GM19023 (cell line): ENCODE measurements around the gene ADRA1B.

Source experiments
- ATAC-seq: cut with Tn5 transposase; IDR thresholded peaks from one replicate; pipeline ENCODE4 v1.9.1; 2021; ENCODE audit warnings: mild to moderate bottlenecking, moderate library complexity; ENCODE audit not compliant: unreplicated experiment

The ADRA1B gene

GRCh38 chr5:159923008-159923407 lies 6.7 kb downstream of the ADRA1B start:
- no peak for ATAC-seq

- ATAC-seq = no peak
Observed at GRCh38 chr5:159928122-159928909, 12.0 kb downstream of the ADRA1B start.

GRCh38 chr5:159929176-159929575 lies 12.9 kb downstream of the ADRA1B start:
- ATAC-seq = no peak

GRCh38 chr5:159933531-159934485 lies 17.5 kb downstream of the ADRA1B start:
- ATAC-seq = no peak

- ATAC-seq = no peak
Observed at GRCh38 chr5:159935946-159936345, 19.7 kb downstream of the ADRA1B start.

GRCh38 chr5:159936686-159937329 lies 20.5 kb downstream of the ADRA1B start:
- ATAC-seq = no peak

- ATAC-seq = no peak
Observed at GRCh38 chr5:159937580-159937979, 21.3 kb downstream of the ADRA1B start.

- no peak for ATAC-seq
Observed at GRCh38 chr5:159943326-159943725, 27.0 kb downstream of the ADRA1B start.

- no peak for ATAC-seq
Observed at GRCh38 chr5:159944056-159944600, 27.8 kb downstream of the ADRA1B start.

- ATAC-seq = no peak
Observed at GRCh38 chr5:159945359-159945758, 29.1 kb downstream of the ADRA1B start.

GRCh38 chr5:159947708-159948358 lies 31.6 kb downstream of the ADRA1B start:
- no peak for ATAC-seq

- no peak for ATAC-seq
Observed at GRCh38 chr5:159951387-159951786, 35.1 kb downstream of the ADRA1B start.

- ATAC-seq = no peak
Observed at GRCh38 chr5:159951834-159952233, 35.6 kb downstream of the ADRA1B start.

GRCh38 chr5:159953609-159954008 lies 37.3 kb downstream of the ADRA1B start:
- no peak for ATAC-seq

- no peak for ATAC-seq
Observed at GRCh38 chr5:159955056-159955624, 38.9 kb downstream of the ADRA1B start.

GRCh38 chr5:159956074-159956473 lies 39.8 kb downstream of the ADRA1B start:
- ATAC-seq = no peak

GRCh38 chr5:159961176-159962160 lies 45.2 kb downstream of the ADRA1B start:
- ATAC-seq = no peak

- ATAC-seq = no peak
Observed at GRCh38 chr5:159962214-159962613, 45.9 kb downstream of the ADRA1B start.

GRCh38 chr5:159963935-159964334 lies 47.7 kb downstream of the ADRA1B start:
- no peak for ATAC-seq
